Measurements from ENCODE around the gene PIPOX.

- TF ChIP-seq CTCF (IDR thresholded peaks at IDR 0.05) = no peak
- TF ChIP-seq POLR2AphosphoS5 (IDR thresholded peaks at IDR 0.05) = no peak
- no peak for TF ChIP-seq EP300 (IDR thresholded peaks at IDR 0.05; ENCODE audit: low read depth)
Observed at GRCh38 chr17:29048440-29049368, 5.8 kb downstream of the PIPOX start.
